IPS DF 6.9 (cell line): ENCODE results near the gene SPOP.

Experiments used
- DNase-seq: peaks from one replicate; pipeline ENCODE4 v3.0.0-alpha.2; 2013; ENCODE audit warnings: low read depth, low spot score
- H3K27ac ChIP-seq: one replicate; pipeline ENCODE4 v1.5.1; 2013; ENCODE audit warnings: low read length, control low read depth
- H3K27me3 ChIP-seq: 2 replicates; pipeline ENCODE4 v1.6.1; 2013; ENCODE audit warnings: mild to moderate bottlenecking, low read length; ENCODE audit not compliant: control insufficient read depth, insufficient read depth
- H3K36me3 ChIP-seq: 2 replicates; pipeline ENCODE4 v1.6.1; 2013; ENCODE audit warnings: low read length; ENCODE audit not compliant: control insufficient read depth, insufficient read depth
- H3K4me1 ChIP-seq: 2 replicates; pipeline ENCODE4 v1.6.1; 2013; ENCODE audit warnings: low read length; ENCODE audit not compliant: control insufficient read depth, insufficient read depth
- H3K4me3 ChIP-seq: 2 replicates; pipeline ENCODE4 v1.5.1; 2013; ENCODE audit warnings: mild to moderate bottlenecking, low read length
- H3K9me3 ChIP-seq: 2 replicates; pipeline ENCODE4 v1.6.1; 2013; ENCODE audit warnings: low read length, inconsistent platforms; ENCODE audit not compliant: control insufficient read depth, insufficient read depth
- WGBS: extraction: QIAGEN DNeasy Blood & Tissue Kit; methylation state at CpG from one replicate; pipeline ENCODE4 v1.1.7; 2013; ENCODE audit warnings: mixed read lengths, missing lambda C conversion rate; ENCODE audit not compliant: insufficient read length, insufficient coverage; 5-methylcytosine and 5-hydroxymethylcytosine counted together

SPOP gene

GRCh38 chr17:49578952-49579500 is 98.9 kb downstream of the SPOP start:
- Histone ChIP-seq H3K9me3 (no peaks in the 10 kb centered on the region), H3K4me1 (peaks cover 4% of the 10 kb centered on the region), H3K27me3 (no peaks in the 10 kb centered on the region), H3K4me3 (no peak overlapping the region), H3K27ac (no peak overlapping the region), H3K36me3 (no peaks in the 10 kb centered on the region)
- no peak for DNase-seq
- WGBS, result no CpG with 5 or more reads among the region's 17 CpGs

GRCh38 chr17:49578414-49578813 is 99.5 kb downstream of the SPOP start:
- no CpG with 5 or more reads among the region's 13 CpGs for WGBS

GRCh38 chr17:49577963-49578362 is 99.9 kb downstream of the SPOP start:
- WGBS, result no CpG with 5 or more reads among the region's 4 CpGs
- H3K4me1 ChIP-seq, result peaks cover 4% of the 10 kb centered on the region
- no peaks in the 10 kb centered on the region for H3K36me3 ChIP-seq
- H3K27me3 ChIP-seq, result no peaks in the 10 kb centered on the region
- no peak overlapping the region for H3K4me3 ChIP-seq
- H3K9me3 ChIP-seq, result no peaks in the 10 kb centered on the region
- H3K27ac ChIP-seq, result no peak overlapping the region
- no peak for DNase-seq

More at GRCh38 chr17:49578414-49578813, 99.5 kb downstream of the SPOP start:
- Histone ChIP-seq H3K4me1 (peaks cover 4% of the 10 kb centered on the region), H3K9me3 (no peaks in the 10 kb centered on the region), H3K36me3 (no peaks in the 10 kb centered on the region), H3K4me3 (no peak overlapping the region), H3K27ac (no peak overlapping the region), H3K27me3 (no peaks in the 10 kb centered on the region)
- DNase-seq, result no peak

GRCh38 chr17:49577650-49577934 is 100.3 kb downstream of the SPOP start:
- H3K4me3 ChIP-seq, result no peak overlapping the region
- peaks cover 4% of the 10 kb centered on the region for H3K4me1 ChIP-seq
- H3K27ac ChIP-seq, result no peak overlapping the region
- H3K9me3 ChIP-seq, result no peaks in the 10 kb centered on the region
- no peaks in the 10 kb centered on the region for H3K27me3 ChIP-seq
- no peaks in the 10 kb centered on the region for H3K36me3 ChIP-seq
- no CpG with 5 or more reads among the region's 3 CpGs for WGBS
- DNase-seq, result no peak

GRCh38 chr17:49576917-49577649 is 100.8 kb downstream of the SPOP start:
- Histone ChIP-seq H3K27me3 (no peaks in the 10 kb centered on the region), H3K9me3 (no peaks in the 10 kb centered on the region), H3K27ac (no peak overlapping the region), H3K4me3 (peak overlapping the region; percentile 71), H3K36me3 (no peaks in the 10 kb centered on the region), H3K4me1 (peaks cover 4% of the 10 kb centered on the region)
- no CpG with 5 or more reads among the region's 22 CpGs for WGBS
- DNase-seq, result no peak

- Histone ChIP-seq H3K4me3 (peak overlapping the region; percentile 71), H3K36me3 (no peaks in the 10 kb centered on the region), H3K27me3 (no peaks in the 10 kb centered on the region), H3K4me1 (peaks cover 4% of the 10 kb centered on the region), H3K9me3 (no peaks in the 10 kb centered on the region), H3K27ac (no peak overlapping the region)
- no CpG with 5 or more reads among the region's 68 CpGs for WGBS
- DNase-seq, result no peak
Measured at GRCh38 chr17:49576088-49576916, 101.6 kb downstream of the SPOP start.

GRCh38 chr17:49575679-49576087 is 102.2 kb downstream of the SPOP start, which contains the start of gene NXPH3:
Gene NXPH3 (plus strand): TSS chr17:49575871. CDS start chr17:49576220, 349 bp downstream.
- Histone ChIP-seq H3K9me3 (no peaks in the 10 kb centered on the region), H3K27ac (no peak within 1 kb of the TSS), H3K27me3 (no peaks in the 10 kb centered on the region), H3K4me3 (peak within 1 kb of the TSS; percentile 71), H3K36me3 (no peaks in the 10 kb centered on the region), H3K4me1 (peaks cover 4% of the 10 kb centered on the region)
- no CpG with 5 or more reads among the region's 55 CpGs for WGBS
- DNase-seq, result no peak

GRCh38 chr17:49574945-49575678 is 102.8 kb downstream of the SPOP start:
- no peak overlapping the region for H3K27ac ChIP-seq
- H3K4me3 ChIP-seq, result peak overlapping the region; percentile 71; the same call in 1 of the 2 replicates
- DNase-seq, result no peak
- no peaks in the 10 kb centered on the region for H3K9me3 ChIP-seq
- H3K4me1 ChIP-seq, result peaks cover 4% of the 10 kb centered on the region
- no peaks in the 10 kb centered on the region for H3K36me3 ChIP-seq
- H3K27me3 ChIP-seq, result no peaks in the 10 kb centered on the region
- WGBS, result no CpG with 5 or more reads among the region's 29 CpGs

GRCh38 chr17:49574323-49574781 is 103.5 kb downstream of the SPOP start:
- Histone ChIP-seq H3K27ac (no peak overlapping the region), H3K9me3 (no peaks in the 10 kb centered on the region), H3K36me3 (no peaks in the 10 kb centered on the region), H3K4me1 (peaks cover 4% of the 10 kb centered on the region), H3K27me3 (no peaks in the 10 kb centered on the region), H3K4me3 (no peak overlapping the region)
- DNase-seq, result no peak
- no CpG with 5 or more reads among the region's 13 CpGs for WGBS
